GM12878 (cell line): ENCODE results near the gene GMNN. TPM values are rescaled to one million over a fixed set of nuclear protein-coding genes. Genes with fewer than 3 reads are reported as not detected.

ENCODE experiments used
- ATAC-seq: fragments of 200-7000 bp; cut with Tn5 transposase; 3 replicates; pipeline ENCODE4 v1.9.1; 2020; ENCODE audit warnings: mild to moderate bottlenecking, moderate library complexity
- BruUV-seq: library from RNA; stranded (reverse); fragments of 400-500 nt; replicated peaks from 2 replicates; lab custom pipeline; 2021; lab: Mats Ljungman, UMichigan
- CTCF ChIA-PET: fragments of 300-600 bp; sonication (Branson Sonifier 250); formaldehyde crosslinking; extraction: SDS; loops from one replicate; lab custom pipeline; 2021; ENCODE audit warnings: inconsistent platforms; lab: Yijun Ruan, JAX
- POLR2A ChIA-PET: fragments of 350-600 bp; formaldehyde crosslinking; extraction: SDS; loops from one replicate; lab custom pipeline; 2021; ENCODE audit warnings: inconsistent platforms; lab: Charles Lee
- RAD21 ChIA-PET: fragments of 300-600 bp; sonication (Branson Sonifier 250); formaldehyde crosslinking; loops from one replicate; lab custom pipeline; 2023; ENCODE audit warnings: antibody characterized with exemption; ENCODE audit not compliant: unreplicated experiment; lab: Charles Lee
- SMC1A ChIA-PET: fragments of 300-600 bp; sonication (Branson Sonifier 250); formaldehyde crosslinking; loops from one replicate; lab custom pipeline; 2023; ENCODE audit not compliant: unreplicated experiment, uncharacterized antibody; lab: Charles Lee
- DNase-seq: peaks from one replicate; pipeline ENCODE4 v3.0.0-alpha.2; 2011; ENCODE audit warnings: low read depth, low spot score
- FAIRE-seq: peaks from 3 replicates; lab custom pipeline; 2011; peaks lifted over from hg19 to GRCh38; lab: Jason Lieb, UNC
- H2AFZ ChIP-seq: 2 replicates; pipeline ENCODE4 v1.6.0; 2011; ENCODE audit warnings: low read depth, low read length, control low read depth; ENCODE audit not compliant: control insufficient read depth
- H3K27ac ChIP-seq: 2 replicates; pipeline ENCODE4 v1.5.1; 2011; ENCODE audit warnings: control low read depth; ENCODE audit not compliant: control insufficient read depth, insufficient read depth
- H3K27me3 ChIP-seq, 2 experiments: replicated peaks in 1 of 2; 2 replicates each; pipeline versions ENCODE4 v1.6.0 to v1.6.1; 2011; ENCODE audit warnings: low read length in 1 of 2; ENCODE audit not compliant: control insufficient read depth in 2 of 2, insufficient read depth in 2 of 2
- H3K36me3 ChIP-seq, 2 experiments: 2 replicates each; pipeline ENCODE4 v1.5.1; 2011; ENCODE audit warnings: low read length in 1 of 2; ENCODE audit not compliant: control insufficient read depth in 2 of 2, insufficient read depth in 2 of 2
- H3K4me1 ChIP-seq: 2 replicates; pipeline ENCODE4 v1.6.1; 2011; ENCODE audit warnings: mild to moderate bottlenecking, low read length, moderate library complexity, mixed read lengths; ENCODE audit not compliant: control insufficient read depth, insufficient read depth
- H3K4me2 ChIP-seq: 2 replicates; pipeline ENCODE4 v1.6.0; 2011; ENCODE audit warnings: control low read depth; ENCODE audit not compliant: control insufficient read depth, insufficient read depth
- H3K4me3 ChIP-seq: fragments of 200-600 bp; sonication (generic); 2 replicates; pipeline ENCODE4 v1.5.1; 2016
- H3K79me2 ChIP-seq: 2 replicates; pipeline ENCODE4 v1.6.0; 2011; ENCODE audit warnings: low read length; ENCODE audit not compliant: control insufficient read depth, insufficient read depth
- H3K9ac ChIP-seq: 2 replicates; pipeline ENCODE4 v1.8.0; 2011; ENCODE audit warnings: low read length, control low read depth, mixed read lengths; ENCODE audit not compliant: control insufficient read depth, insufficient read depth
- H3K9me3 ChIP-seq: replicated peaks from 3 replicates; pipeline ENCODE4 v1.5.1; 2011; ENCODE audit warnings: mild to moderate bottlenecking, low read length; ENCODE audit not compliant: control insufficient read depth, insufficient read depth
- H4K20me1 ChIP-seq: 2 replicates; pipeline ENCODE4 v1.6.0; 2011; ENCODE audit not compliant: control insufficient read depth, insufficient read depth
- EZH2 ChIP-seq: IDR thresholded peaks from 2 replicates; pipeline ENCODE4 v1.6.1; 2012; ENCODE audit warnings: low read depth, mild to moderate bottlenecking, control low read depth, inconsistent platforms, low read length, borderline replicate concordance; ENCODE audit not compliant: control insufficient read depth
- NFXL1 ChIP-seq: fragments of 450-650 bp; IDR thresholded peaks from 2 replicates; pipeline ENCODE4 v1.6.1; 2017; ENCODE audit warnings: antibody characterized with exemption, mild to moderate bottlenecking, borderline replicate concordance
- WGBS: methylation state at CpG from one replicate; pipeline ENCODE4 v1.1.6; 2016; ENCODE audit warnings: low lambda C conversion rate; ENCODE audit not compliant: insufficient replicate concordance, insufficient coverage; ENCODE audit errors: missing lambda C conversion rate; 5-methylcytosine and 5-hydroxymethylcytosine counted together
- in situ Hi-C: fragments of 300-500 bp; cut with MboI; formaldehyde crosslinking; loops from 9 replicates; pipeline ENCODE4 v1.14.3; 2018; ENCODE audit warnings: mixed read lengths
- intact Hi-C: fragments of 100-400 bp; cut with micrococcal nuclease; formaldehyde crosslinking; loops from one replicate; pipeline ENCODE4 v1.14.2; 2022; ENCODE audit not compliant: unreplicated experiment
- polyA plus RNA-seq, 11 experiments: library from polyadenylated mRNA; depleted of rRNA in 4 of 11; unstranded in 6 of 11; stranded (reverse) in 5 of 11; fragments of >200 nt; fragmentation: Nextera tagmentation in 4 of 11; fragmentation: Illumina TruSeq in 1 of 11; extraction: Ambion mirVana in 4 of 11; extraction: Trizol in 1 of 11; gene quantifications; 1 replicate in 1 of 11; 2 replicates in 10 of 11; pipeline versions ENCODE4 v1.2.1 to v1.2.3, GENCODE V29; 2011 to 2016; ENCODE audit warnings: inconsistent platforms in 2 of 11, missing spikeins in 2 of 11, low read depth in 1 of 11
- total RNA-seq, 4 experiments: library from RNA; depleted of rRNA in 3 of 4; stranded (reverse); fragments of >200 nt in 3 of 4; fragmentation: Illumina TruSeq in 1 of 4; extraction: Trizol in 1 of 4; gene quantifications; 2 replicates each; pipeline versions ENCODE4 v1.2.1 to v1.2.3, GENCODE V29; 2013 to 2021

GMNN gene
- total and polyA plus RNA-seq, 10 of the 15 experiments (the other 5 are each of a cell fraction or from before 2014, with no cell fraction given), result 51.9 to 153 (median 105) TPM

DNA sequence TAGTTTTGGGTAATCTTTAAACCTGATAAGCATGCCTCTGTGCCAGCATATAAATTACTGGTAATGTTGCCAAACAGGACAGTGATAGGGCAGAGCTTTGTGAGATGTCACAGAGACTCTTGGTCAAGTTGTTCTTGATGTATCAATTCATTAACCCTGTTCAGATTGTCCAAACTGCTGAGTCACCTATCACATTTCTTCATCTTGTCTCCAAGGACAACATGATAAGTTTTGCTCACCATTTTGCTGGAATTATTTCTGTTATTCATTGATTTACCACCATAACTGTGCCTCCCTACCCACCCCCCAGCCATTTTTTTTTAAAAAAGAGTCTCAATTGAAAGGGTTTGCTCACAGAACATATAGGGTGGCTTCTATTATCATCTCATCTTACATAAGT, 19.5 kb upstream of the GMNN start:
- in situ Hi-C loops, result no loop called here
- CTCF ChIA-PET, result interaction anchor here (0.7 to 2.6 kb wide), 3 partner anchors 11 to 1071 kb away, joined by 3 to 8 read pairs (median 3); no protein-coding TSS in a partner anchor

DNA sequence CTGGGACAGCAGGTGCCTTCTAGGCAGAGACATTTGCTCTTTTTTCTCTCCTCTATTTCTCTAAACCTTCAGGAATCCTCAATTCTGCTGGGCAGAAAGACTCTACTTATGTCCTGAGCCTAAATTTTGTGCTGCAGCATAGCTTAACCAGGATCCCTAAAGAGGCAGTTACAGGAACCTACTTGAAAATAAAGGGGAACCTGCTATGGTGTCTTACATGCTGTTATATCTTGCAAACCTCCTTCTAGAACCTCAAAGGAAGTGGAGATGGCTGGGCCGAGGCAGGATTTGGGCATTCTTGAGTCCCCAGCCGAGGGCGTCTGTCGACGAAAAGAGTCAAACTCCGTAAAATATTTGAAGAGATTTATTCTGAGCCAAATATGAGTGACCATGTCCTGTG, 17.1 kb upstream of the GMNN start:
- Histone ChIP-seq H3K79me2 (no peaks in the 10 kb centered on the region), H3K27ac (no peak overlapping the region), H3K36me3 (no peaks in the 10 kb centered on the region), H3K4me1 (no peaks in the 10 kb centered on the region), H3K27me3 (no peaks in the 10 kb centered on the region), H3K4me3 (no peak overlapping the region), H3K9ac (no peak overlapping the region), H3K4me2 (no peak overlapping the region), H2AFZ (no peak overlapping the region), H4K20me1 (no peaks in the 10 kb centered on the region), H3K9me3 (peaks cover 2% of the 10 kb centered on the region; the same call in 1 of the 3 replicates)
- ChIA-PET RAD21 (interaction anchor here (1.9 kb wide), 1 partner anchor 15 kb away, joined by 4 read pairs; no protein-coding TSS in a partner anchor), SMC1A (interaction anchor here (1.2 to 1.8 kb wide), 3 partner anchors 10 to 177 kb away, joined by 3 to 8 read pairs (median 3); no protein-coding TSS in a partner anchor), POLR2A (no interaction called here), CTCF (interaction anchor here (0.6 to 1.6 kb wide), 3 partner anchors 174 to 1143 kb away, joined by 3 to 4 read pairs (median 3); no protein-coding TSS in a partner anchor)
- WGBS, result 97% methylated on average over 6 of the region's 6 CpGs
- intact Hi-C loops, result no loop called here
- in situ Hi-C loops, result no loop called here
- DNase-seq (no peak), FAIRE-seq (no peak), ATAC-seq (no peak)
- TF ChIP-seq NFXL1, result no peak
- no TSS peak for BruUV-seq

More for the DNA sequence above, 19.5 kb upstream of the GMNN start:
- H3K4me3 ChIP-seq, result no peak overlapping the region
- H3K27me3 ChIP-seq, result no peaks in the 10 kb centered on the region
- H2AFZ ChIP-seq, result no peak overlapping the region
- FAIRE-seq (no peak), ATAC-seq (no peak), DNase-seq (no peak)
- ChIA-PET SMC1A (no interaction called here), RAD21 (no interaction called here), POLR2A (no interaction called here)
- H4K20me1 ChIP-seq, result no peaks in the 10 kb centered on the region
- peaks cover 2% of the 10 kb centered on the region; the same call in 2 of the 3 replicates for H3K9me3 ChIP-seq
- no peak overlapping the region for H3K27ac ChIP-seq
- no peak overlapping the region for H3K4me2 ChIP-seq
- BruUV-seq, result no TSS peak
- no peaks in the 10 kb centered on the region for H3K79me2 ChIP-seq
- intact Hi-C loops, result no loop called here
- H3K36me3 ChIP-seq, result no peaks in the 10 kb centered on the region
- TF ChIP-seq EZH2, result no peak
- H3K9ac ChIP-seq, result no peak overlapping the region
- H3K4me1 ChIP-seq, result no peaks in the 10 kb centered on the region
